DMS153 treated with DMSO at 0.1 percent for 48 hours (cell line): Measurements from ENCODE around the gene KIFAP3.
"Not testable (repeated sequence)": the region's sequence is repeated elsewhere in the genome, so short reads cannot be mapped to it uniquely, and the experiment has no call there.

ENCODE experiments used
- DNase-seq: peaks from one replicate; lab custom pipeline; 2025; ENCODE audit not compliant: unreplicated experiment; lab: John Stamatoyannopoulos, UW

KIFAP3 gene

DNA sequence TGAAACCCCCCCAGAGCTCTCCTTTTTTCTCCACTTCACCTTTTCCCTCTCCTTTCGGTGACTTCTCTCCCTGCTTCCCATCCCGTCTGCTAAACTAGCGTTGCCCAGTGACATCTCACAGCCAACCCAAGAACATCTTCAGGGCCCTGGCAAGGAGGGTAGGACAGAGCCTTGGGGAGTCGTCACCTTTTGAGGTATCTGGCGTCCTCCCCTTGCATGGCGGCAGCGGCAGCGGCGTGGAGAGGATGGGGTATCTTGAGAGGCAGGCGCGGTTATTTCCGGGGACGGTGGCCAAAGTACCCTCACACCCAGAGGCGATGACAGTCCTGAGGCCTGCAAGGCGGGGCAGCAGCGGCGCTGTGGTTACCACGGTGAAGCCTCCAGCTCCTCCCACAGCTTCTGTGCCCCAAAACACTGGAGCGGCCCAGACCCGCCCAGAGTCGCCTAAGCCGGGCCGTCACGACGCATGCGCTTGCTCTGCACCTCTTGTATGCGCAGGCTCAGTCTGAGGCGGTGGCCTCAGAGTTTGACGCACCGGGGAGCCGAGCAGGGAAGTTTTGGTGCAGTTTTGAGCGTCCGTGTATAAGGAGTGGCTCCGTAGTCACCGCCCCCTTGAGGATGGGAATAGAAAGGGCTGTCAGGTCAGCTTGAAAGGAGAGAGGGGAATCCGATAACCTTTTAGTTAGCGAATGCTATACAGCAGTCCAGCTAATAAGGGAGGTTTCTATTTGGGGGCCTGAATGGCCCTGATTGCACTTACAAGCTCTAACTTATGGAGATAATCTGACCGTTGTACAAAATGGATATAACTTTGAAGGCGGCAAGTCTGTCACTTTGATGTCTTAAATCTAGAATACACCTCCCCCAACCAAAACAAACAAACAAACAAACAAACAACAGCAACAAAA, at the start of gene KIFAP3:
Gene KIFAP3, minus strand, starts transcription at position 446 of the 908 bp plus-strand sequence. Its CDS starts 228 bp downstream, at position 218.
- peak; percentile 98 for DNase-seq

DNA sequence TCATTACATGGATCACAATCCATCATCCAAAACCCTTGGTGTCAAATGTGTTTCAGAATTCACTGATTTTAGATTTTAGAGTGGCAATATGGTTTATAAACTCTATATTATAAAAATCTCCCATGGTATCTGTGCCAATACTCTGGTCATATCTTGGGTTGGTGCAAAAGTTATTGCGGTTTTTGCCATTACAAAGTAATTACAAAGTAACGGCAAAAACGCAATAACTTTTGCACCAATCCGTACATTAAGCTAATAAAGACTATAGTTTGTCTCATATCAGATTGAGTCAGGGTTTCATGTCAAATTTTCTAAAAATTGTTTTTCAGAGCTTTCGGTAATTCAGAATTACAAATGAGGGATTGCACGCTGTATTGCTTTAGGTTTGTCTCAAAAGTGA, 47.9 kb upstream of the KIFAP3 start:
- no peak for DNase-seq

DNA sequence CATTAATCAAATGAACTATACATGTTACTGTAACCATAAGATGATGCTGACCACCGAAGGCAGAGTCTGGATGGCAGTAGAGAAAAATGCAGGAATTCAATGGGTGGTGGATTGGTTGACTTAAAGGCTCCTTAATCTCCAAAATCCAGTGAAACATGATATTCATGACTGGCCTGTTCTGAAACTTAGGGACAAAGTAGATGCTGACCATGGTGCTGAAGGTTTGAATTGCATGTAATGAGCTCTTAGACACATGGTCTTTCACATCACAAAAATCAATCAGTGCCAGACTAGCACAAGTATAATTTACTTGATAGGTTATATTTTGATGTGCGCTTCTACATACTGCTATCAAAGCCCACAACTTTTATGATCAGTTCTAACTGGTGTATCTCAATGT, 40.4 kb upstream of the KIFAP3 start:
- no peak for DNase-seq

DNA sequence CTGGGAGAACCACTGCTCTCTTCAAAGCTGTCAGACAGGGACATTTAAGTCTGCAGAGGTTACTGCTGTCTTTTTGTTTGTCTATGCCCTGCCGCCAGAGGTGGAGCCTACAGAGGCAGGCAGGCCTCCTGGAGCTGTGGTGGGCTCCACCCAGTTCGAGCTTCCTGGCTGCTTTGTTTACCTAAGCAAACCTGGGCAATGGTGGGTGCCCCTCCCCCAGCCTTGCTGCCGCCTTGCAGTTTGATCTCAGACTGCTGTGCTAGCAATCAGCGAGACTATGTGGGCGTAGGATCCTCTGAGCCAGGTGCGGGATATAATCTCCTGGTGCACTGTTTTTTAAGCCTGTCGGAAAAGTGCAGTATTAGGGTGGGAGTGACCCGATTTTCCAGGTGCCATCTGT, 38.6 kb upstream of the KIFAP3 start:
- DNase-seq, result not testable (repeated sequence)

DNA sequence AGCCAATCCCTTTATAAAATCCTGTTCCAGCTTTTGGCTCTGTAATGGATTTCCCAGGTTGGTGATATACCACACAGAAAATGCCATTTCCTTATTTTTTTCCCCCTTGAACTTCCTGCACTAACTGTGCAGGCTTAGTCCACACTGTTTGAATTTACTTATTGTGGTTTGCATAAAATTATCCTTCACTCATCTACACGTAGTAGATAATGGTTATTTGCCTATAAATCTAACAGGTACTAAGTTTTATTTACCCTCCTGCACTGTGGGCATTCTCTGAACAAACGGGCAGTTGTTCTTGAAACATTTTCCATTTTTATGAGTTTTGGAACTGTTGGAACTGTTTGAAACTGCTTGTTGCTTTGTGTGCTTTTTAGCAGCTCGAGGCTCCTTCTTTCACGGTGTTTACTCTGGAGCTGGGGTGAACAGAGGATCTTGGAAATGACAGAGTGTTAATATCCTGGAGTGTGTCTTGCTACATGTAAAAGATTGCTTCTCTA, 23.0 kb upstream of the KIFAP3 start:
- DNase-seq, result no peak

DNA sequence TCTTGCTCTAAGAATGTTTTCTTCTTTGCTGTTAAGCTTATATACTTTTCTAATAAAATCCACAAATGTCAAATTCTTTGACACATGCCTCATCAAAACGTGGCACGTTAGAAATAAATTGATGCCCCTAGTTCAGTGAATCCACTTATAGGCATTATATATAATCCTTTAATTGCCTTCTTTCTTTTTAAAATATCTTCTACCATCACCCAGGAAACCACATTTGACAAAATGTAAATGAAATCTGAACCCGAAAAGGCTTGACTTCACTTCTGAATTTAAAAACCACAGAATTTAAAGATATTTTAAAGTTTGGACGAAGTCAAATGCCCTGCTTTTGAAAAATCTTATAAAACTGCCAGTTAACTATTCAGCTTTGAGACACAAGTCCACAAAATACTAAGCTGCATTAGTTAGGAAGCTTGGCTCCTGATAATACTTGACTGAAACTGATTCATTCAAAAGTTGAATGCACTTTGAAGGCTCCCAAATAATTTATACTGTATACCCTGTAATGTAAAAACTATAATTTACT, 22.4 kb upstream of the KIFAP3 start:
- no peak for DNase-seq

DNA sequence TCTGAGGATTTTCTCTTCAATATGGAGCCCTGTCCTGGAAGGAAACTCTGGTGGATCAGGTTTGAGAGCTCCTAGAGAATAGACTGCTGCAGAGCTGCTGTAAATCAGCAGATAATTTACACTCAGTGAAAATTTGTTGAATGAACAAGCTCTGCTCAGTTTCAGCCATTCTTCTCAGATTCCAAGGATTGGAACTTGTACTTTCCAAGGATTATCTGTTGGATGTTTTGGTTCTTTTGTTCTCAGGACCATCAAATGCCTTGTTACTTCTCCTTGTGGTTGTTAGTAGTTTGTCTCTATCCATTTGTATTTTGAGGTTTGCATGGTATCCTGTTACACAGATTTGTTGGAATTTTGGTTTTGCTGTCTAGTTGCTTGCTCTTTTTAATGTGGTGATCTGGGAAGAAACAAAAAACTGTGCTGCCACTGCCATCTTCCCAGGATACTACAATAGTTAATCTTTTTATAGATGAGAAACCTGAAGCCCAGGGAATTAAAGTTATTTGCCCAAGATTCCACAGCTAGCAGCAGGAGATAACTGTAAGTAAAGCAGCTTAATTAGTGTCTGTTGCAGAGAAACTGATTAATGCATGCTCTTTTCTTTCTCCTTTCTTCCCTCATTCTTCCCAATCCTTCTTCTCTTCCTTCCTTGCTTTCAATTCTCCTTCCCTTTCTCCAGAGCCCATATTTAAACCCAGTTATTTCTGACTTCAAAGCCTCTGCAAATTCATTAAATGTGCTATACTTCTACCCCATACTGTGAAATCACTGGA, 21.7 kb upstream of the KIFAP3 start:
- no peak for DNase-seq

DNA sequence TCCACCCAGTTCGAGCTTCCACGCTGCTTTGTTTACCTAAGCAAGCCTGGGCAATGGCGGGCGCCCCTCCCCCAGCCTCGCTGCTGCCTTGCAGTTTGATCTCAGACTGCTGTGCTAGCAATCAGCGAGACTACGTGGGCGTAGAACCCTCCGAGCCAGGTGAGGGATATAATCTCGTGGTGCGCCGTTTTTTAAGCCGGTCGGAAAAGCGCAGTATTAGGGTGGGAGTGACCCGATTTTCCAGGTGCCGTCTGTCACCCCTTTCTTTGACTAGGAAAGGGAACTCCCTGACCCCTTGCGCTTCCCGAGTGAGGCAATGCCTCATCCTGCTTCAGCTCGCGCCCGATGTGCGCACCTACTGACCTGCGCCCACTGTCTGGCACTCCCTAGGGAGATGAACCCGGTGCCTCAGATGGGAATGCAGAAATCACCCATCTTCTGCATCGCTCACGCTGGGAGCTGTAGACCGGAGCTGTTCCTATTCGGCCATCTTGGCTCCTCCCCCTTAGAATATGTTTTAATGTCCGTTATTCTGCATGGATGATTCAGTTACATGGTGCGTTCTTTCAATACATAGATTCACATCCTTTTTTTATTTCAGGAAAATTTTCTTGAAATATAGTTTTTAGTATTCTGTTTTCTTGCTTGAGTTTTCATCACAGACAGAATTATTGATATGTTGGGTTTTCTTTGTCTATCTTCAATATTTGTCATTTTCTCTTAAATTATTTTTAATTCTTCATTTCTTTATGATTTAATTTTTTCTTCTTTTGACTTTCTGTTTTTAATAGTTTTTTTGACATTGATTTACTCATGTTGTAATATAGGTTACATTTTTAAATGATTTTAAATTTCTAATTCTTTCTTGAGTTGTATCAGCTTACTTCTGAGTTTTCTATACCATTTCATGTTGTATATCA, 20.5 kb upstream of the KIFAP3 start:
- DNase-seq, result not testable (repeated sequence)

DNA sequence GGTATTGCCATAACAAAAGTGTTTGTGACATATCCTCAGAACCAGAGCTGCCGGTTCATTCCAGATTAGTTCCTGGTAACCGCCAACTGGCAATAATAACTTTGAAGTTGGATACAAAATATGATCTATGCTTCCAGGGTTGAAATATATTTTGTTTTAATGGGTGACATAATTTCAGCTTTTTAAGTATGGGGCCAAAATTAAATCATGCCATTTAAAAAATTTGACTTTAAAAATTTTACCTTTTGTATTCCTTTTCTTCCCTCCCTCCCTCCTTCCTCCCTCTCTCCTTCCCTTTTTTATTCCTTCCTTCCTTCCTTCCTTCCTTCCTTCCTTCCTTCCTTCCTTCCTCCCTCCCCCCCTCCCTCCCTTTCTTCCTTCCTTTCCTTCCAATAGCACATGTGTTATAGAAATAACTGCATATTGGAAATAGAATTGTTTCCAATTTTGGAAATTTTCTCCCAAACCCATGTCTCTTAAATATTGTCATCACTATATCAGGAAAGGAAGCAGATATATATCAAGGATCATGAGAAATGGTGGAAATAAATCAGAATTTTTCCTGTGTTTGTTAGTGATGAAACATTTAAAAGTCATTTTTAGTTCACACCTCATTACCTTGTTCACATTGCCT, 12.0 kb upstream of the KIFAP3 start:
- DNase-seq, result no peak

DNA sequence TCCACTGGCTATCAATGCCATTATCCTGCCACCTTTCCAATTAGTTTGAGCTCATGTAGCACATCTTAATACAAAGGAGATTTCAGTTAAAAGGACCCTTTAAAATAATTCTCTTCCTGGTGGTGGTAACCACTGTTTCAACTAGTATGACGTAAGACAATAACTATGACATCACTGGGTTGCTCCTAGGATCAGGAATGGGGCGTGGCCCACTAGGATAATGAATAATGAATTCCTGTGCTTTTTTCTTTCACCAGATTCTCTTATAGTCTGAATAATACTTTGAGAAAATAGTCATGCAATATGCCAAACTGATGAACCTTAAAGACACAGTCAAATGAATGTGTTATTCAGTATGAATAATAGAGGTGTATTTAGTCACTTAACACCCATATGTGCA, 10.6 kb upstream of the KIFAP3 start:
- no peak for DNase-seq

DNA sequence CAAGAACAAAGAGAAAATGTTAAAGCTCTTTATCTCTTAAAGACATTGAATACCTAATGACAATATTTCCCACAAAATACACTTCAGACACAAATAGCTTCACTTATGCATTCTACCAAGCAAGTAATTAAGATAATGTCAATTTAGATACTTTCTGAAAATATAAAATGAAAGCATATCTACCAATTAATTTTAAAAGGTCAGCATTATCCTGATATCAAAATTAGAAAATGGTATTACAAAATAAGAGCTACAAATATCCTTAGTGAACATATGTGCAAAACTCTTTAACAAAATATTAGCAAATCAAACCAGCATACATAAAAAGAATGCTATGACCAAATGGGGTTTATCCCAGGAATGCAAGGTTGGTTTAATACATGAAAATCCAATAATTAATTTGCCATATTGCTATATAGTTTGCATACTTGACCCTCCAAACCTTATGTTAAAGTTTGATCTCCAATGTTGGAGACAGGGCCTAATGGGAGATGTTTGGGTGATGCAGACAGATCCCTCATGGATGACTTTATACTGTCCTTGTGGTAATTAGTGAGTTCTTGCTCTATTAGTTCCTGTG, 4.2 kb upstream of the KIFAP3 start:
- DNase-seq, result no peak

DNA sequence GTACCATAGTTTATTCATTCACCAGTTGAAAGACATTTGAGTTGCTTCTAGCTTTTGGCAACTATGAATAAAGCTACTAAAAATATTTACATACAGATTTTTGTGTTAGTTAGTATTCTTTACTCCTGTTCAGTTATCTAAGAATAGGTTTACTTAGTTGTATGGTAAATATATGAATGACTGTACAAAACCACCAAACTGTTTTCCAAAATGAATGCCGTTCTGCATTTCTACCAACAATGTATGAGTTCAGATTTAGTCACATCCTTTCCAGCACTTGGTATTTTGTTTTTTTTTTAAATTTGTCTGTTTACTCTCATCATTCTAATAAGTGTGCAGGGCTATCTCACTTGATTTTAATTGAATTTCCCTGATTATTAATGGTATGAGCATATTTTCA, 3.4 kb upstream of the KIFAP3 start:
- DNase-seq, result no peak

DNA sequence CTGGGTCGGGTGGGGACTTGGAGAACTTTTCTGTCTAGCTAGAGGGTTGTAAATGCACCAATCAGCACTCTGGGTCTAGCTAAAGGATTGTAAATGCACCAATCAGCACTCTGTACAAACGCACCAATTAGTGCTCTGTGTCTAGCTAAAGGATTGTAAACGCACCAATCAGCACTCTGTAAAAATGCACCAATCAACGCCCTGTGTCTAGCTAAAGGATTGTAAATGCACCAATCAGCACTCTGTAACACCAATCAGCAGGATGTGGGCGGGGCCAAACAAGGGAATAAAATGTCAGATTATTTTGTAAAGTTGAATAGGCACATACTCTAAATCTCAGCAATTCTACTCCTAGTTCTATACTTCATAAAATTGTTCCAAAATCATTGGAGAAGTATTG, 2.5 kb upstream of the KIFAP3 start:
- not testable (repeated sequence) for DNase-seq

DNA sequence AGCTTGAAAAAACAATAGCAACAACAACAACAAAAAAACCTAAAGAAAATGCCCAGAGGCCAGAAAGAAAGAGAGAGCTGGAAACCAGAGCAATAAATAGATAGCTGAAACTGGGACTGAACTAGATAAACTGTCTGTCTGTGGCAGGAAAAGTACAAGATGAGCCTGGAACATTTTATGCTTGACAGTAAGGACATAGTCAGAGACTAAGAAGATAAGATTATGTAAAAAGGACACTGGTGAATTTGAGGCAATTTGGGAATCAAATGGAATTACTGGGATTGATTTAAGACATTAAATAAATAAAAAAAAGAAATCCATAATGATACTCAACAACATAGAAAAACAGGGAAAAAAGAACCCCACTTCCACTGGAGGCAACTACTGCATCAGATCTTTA, 1.7 kb upstream of the KIFAP3 start:
- DNase-seq, result no peak

DNA sequence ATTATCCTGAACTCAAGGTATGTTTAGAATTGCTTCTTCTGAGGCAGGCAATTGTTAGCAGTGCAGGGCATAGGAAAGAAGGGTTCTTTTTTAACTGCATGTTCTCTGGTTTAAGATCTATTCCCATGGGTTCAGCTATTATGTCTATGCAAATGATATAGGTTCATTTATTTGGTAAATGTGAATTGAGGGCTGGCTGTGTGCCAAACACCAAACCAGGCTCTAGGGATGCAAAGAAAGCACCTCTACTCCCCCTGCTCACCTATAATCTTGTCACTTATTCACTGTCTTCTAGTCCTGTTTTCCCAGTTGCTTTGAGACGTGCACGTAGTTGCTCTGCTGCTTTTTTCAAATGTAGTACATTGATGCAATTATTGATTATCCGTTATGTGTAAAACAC, 691 bp upstream of the KIFAP3 start:
- DNase-seq, result no peak

DNA sequence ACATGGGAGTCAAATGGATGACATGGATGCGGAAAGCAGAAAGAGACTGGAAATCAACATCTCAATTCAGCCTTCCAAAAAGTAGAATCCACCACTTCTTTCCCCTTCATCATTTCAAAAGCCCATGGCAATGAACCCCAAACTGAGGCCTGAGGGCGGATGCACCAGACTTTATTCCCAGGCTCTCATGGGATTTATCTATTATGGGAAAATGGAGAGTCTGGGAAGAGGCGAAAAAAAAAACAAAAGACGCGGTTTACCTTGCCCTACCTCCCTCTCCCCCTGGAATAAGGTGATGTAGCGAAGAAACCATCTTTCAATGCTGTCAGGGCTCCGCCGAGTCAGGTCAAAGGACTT, 624 bp downstream of the KIFAP3 start:
- no peak for DNase-seq

DNA sequence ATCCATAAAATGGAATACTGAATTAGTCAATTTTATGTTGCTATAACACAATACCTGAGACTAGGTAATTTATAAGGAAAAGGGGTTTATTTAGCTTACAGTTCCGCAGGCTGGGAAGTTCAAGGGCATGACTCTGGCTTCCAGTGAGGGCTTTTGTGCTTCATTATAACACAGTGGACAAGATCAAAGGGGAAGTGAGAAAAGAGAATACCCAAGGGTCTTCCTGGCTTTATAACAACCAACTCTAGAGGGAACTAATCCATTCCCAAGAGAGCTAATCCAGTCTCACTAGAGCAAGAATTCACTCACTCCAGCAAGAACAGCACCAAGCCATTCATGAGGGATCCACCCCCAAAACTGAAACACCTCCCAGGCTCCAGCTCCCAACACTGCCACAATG, 3.1 kb downstream of the KIFAP3 start:
- no peak for DNase-seq

DNA sequence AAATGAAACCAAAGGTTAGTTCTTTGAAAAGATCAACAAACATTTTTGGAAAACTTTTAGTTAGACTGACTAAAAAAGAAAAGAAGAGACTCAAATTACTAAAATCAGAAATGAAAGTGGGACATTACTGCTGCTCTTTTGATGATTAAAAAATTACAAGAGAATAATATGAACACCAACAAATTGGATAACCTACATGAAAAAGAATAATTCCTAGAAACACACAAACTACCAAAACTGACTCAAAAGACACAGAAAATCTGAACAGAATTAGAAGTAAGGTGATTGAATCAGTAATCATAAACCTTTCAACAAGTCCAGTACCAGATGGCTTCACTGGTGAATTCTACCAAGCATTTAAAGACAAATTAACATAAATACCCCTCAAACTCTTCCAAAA, 5.6 kb downstream of the KIFAP3 start:
- DNase-seq, result no peak

DNA sequence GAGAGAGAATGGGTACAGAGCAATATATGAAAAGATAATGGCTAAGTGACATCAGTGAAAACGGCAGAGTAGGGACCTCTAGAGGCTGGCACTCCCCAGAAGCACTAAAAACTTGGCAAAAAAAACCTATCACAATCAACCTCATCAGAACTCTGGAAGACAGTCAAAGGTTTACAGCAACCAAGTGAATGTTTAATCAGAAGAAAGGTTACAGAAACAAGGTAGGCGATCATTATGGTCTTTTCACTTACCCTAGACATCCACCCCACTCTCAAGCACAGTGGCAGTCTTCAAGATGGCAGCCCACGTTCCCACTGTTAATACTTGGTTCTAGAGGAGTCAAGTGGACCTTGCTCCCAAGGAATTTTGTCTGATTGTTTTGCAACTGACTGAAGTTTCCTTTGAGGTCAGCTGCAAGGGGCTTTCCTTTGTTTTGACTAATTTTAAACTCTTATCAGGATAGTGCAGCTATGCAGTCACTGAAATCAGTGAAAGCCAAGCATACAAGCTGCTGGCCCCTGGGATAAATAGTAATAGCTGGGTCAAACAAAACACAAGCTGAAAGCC, 7.2 kb downstream of the KIFAP3 start:
- DNase-seq, result no peak

DNA sequence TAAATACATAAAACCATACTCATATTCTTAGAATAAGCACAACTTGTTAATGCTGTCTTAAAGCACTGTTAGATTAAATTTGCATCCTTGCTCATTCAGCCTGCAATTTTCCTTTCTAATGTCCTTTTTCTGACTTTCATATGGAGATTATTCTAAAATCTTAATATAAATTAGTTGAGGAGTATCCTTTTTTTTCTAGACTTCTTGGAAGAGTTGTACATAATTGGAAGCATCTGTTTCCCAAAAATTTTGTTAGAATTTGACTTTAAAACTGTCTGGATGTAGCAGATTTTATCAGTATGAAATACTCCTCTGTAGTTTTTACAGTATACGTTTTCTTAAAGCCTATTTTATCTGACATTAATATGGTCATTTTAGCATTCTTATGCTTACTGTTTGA, 9.7 kb downstream of the KIFAP3 start:
- DNase-seq, result no peak
